ENCODE results near the gene SUB1. TPM values are rescaled to one million over a fixed set of nuclear protein-coding genes. Genes with fewer than 3 reads are reported as not detected.
"Not testable (repeated sequence)": the region's sequence is repeated elsewhere in the genome, so short reads cannot be mapped to it uniquely, and the experiment has no call there.

The SUB1 gene
- polyA plus RNA-seq, 3 donors, result 253 to 301 (median 282) TPM

DNA sequence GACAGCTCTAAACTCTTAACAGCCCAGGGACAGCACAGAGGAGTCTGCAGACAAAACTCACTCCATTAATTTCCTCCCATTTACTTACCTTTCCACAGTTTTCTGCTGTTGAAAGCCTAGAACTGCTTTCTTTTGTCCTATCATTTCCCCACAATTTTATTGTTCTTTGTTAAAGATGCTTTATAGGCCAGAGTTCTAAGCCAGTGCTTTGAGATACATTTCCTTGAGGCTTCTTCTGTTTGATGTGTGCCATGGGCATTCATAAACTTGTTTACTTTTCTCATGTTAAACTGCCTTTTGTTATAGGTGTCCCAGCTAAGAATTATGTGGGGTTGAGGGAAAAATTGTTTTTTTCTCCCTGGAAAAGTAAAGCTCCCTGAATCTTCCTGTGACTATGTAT lies 25.9 kb upstream of the SUB1 start:
- DNase-seq, result no peak

DNA sequence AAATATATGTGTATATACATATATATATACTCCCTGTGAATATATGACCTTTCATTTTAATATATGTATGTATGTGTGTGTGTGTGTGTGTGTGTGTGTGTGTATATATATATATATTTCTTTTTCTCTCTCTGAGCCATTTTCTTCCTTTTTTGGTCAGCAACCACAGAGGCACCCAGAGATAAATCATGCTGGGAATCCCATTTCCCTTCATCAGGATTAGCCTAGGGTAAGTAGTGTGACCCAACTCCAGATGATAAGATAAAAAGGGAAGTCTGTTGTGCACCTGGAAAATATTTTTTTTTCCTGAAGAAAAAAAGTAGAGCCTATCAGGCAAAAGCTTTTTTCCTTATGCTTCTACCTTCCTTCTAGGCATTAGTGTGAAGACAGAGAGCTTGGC lies 25.4 kb upstream of the SUB1 start:
- no peak for DNase-seq

DNA sequence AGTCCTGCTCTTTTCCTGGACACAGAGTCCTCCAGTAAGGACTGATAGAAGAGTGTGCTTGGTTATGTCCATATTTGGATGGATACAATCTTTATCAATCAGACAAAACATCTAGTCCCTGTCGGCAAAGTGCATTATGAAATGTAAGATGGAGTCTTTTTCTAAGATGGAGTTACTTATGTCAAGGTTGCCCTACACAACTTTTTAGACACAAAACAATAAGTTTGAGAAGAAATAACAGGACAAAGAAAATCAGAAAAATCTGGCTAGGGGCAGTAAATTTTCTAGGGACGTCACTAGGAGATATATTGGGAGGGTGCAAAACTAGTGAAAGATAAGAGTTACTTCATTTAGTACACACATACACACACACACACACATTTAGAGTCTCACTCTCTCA lies 23.3 kb upstream of the SUB1 start:
- no peak for DNase-seq

DNA sequence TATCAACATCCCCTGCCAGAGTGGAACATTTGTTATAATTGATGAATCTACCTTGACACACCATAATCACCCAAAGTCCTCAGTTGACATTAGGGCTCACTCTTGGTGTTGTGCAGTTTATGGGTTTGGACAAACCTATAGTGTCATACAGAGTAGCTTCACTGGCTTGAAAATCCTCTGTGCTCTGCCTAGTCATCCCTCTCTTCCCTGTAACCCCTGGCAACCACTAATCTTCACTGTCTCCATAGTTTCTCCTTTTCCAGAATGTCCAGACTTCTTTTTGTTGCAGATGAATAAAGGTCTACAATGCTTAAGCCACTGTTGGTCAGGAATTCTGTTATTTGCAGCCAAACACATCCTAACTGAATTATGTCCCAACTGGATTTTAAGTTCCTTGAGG lies 22.5 kb upstream of the SUB1 start:
- DNase-seq, result no peak

DNA sequence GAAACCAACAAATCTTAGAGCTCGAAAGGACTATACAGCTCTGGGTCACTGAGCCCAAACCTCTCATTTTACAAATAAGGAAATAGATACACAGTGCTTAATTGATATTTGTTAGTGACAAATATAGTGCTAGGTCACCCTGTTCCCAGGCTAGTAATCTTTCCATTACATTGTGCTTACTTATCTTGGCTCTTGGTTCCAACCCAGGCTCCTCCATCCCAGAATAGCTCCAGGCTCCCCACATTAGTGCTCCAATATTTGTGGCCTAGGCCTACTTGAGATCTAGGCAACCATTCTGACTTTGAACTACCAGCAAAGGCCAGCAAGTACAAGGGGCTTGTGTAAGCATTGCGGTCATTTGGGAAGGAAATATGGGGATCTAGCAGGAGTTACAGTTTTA lies 21.7 kb upstream of the SUB1 start:
- no peak for DNase-seq

DNA sequence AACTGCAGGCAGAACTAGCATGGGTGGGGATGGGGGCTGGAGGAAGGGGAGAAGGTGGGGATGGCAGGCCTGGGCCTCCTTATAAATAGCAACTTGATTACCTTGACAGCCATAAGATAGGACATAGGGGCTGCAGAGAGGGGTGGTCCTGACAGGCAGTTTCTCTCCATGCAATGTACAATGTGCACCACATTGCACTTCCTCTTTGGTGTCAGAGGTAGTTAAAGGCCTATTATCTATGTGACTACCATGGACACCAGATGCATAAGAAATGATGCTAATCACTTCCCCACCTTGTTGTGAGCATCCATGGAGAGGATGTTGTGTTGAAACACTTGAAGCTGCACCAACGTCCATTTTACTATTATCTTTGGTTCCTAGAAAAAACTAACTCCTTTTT lies 20.2 kb upstream of the SUB1 start:
- no peak for DNase-seq

DNA sequence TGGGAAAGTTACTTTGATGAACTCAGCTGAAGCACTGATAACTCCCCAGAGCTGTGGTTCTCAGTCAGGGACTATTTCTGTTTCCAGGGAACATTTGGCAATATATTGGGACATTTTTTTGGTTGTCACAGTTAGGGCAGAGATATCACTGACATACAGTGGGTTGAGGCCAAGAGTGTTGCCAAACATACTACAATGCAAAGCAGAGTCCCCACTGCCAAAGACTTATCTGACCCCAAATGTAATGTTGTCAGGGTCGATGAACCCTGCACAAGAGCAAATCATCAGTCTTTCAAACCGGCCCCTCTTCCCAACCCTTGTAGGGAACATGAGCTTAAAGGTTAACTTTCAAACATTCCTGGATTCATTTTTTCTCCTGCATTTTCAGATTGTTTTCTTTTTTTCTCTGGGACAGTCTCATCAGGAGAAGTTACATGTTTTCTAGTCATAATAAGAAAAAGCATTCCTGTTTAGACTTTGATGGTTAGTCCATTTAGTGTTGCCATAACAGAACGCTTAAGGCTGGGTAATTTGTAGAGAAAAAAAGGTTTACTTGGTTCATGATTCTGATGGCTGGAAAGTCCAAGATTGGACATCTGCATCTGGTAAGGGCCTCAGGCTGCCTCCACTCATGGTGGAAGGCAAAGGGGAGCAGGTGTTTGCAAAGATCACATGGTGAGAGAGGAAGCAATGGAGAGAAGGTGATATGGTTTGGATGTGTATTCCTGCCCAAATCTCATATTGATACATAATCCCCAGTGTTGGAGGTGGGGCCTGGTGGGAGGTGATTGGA lies 18.8 kb upstream of the SUB1 start:
- DNase-seq, result no peak

DNA sequence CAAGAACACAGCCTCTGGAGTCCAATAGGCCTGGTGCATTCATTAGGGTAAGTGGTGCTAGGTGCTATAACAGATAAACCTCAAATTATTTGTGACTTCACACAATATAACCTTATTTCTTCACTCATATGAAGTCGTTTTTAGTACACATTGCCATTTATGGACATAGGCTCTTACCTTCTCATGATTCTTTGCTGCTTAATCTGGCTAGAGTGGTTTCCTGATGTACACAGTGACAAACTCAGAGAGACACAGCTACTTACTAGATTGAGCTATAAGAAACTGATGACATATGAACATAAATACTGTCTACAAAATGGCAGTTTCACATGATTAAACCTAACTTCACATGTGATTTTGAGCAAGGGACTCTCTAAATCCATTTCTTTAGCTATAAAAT lies 14.2 kb upstream of the SUB1 start:
- no peak for DNase-seq

DNA sequence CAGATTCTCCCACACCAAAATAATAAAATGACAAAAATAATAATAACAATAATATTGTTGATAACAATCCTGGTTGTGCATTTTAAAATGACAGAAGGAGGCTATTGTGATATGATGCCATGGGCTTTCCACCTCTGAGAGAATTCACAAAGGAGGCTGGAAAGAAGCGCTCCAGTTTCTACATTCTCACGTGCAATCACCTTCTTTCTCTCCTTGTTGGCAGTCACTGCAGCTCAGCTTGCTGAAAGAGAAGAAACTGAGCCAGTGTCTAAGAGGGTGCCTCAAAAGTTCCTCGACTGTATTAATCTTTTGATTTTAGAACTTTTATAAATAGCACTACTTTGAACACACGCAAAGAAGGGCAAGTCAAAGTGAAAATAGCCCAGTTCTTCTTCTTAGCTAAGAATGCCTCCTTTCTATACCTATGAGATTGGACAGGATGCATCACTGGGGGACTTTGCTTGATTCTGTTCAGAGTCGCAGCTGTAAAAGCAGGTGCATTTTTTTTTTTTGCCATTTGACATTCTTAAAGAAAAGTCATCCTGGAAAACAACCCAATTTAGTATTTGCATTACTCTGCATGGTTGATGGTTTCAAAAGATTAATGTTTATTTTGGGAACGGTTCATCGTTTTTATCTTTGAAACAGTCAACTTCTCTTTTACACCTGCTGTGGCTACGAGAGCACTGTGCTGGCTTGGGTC lies 12.4 kb upstream of the SUB1 start:
- DNase-seq, result no peak

DNA sequence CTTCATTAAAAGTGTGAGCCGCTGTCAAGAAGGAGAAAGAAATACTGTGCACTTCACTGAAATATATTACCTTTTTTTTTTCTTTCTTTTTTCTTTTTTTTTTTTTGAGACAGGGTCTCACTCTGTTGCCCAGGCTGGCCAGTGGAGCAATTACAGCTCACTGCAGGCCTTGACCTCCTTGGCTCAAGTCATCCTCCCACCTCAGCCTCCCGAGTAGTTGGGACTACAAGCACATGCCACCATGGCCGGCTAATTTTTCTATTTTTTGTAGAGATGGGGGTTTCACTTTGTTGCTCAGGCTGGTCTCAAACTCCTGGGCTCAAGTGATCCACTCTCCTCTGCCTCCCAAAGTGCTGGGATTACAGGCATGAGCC lies 11.9 kb upstream of the SUB1 start:
- DNase-seq, result not testable (repeated sequence)

DNA sequence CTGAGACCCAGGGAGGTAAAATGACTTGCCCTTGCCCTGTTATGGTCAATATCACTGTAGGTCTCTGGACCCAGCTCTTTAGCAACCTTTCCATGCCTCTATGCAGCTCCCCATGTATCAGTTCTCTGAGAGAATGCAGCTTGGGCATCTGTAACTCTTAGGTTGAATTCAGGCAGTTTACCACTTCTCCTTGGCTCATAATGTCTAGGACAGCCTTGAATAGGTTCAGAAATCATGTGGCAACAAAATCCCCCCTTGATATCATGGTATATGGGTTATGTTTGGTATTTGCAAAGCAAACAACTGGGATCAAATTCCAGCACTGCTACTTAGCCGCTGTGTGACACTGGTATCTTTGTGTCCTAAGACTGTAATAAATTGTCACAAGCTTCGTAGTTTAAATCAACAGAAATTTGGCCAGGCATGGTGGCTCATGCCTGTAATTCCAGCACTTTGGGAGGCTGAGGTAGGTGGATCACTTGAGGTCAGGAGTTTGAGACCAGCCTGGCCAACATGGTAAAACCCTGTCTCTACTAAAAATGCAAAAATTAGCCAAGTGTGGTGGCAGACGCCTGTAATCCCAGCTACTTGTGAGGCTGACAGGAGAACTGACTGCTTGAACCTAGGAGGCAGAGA lies 10.7 kb upstream of the SUB1 start:
- no peak for DNase-seq

DNA sequence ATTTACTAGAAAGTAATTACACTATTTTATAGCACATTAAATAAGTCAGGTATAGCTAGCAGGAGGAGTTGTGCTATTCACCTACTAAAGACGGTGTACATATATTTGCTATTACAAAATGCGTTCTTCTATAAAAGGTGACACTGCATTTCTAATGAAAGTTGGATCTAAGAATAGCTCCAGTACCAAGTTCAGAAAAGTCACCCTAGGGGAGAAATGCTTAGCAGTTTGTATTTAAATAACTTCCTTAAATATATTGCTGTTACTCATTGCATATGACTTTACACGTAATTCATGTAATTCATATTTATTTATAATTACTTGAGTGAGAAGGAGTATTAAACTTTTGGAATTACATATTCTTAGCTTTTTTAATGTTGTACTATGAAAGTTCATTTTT lies 7.0 kb upstream of the SUB1 start:
- no peak for DNase-seq

DNA sequence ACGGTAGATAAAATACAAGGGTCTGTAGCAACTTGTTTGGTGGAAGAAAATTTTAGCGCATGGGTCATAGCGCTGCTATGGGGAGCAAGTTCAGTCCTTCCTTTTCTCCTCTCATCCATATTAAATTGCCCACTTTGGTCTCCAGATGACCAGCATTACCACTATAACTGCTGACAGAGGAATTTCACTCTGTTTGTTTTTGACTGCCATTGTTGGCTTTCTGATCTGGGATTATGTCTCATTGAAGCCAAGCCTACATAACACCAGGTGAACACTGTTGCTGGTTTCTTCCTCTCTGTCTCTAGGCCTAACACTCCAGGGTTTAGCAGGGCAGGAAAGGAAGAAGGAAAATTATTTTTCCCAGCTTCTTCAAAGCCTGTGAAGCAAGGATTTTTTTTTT lies 6.6 kb upstream of the SUB1 start:
- no peak for DNase-seq

DNA sequence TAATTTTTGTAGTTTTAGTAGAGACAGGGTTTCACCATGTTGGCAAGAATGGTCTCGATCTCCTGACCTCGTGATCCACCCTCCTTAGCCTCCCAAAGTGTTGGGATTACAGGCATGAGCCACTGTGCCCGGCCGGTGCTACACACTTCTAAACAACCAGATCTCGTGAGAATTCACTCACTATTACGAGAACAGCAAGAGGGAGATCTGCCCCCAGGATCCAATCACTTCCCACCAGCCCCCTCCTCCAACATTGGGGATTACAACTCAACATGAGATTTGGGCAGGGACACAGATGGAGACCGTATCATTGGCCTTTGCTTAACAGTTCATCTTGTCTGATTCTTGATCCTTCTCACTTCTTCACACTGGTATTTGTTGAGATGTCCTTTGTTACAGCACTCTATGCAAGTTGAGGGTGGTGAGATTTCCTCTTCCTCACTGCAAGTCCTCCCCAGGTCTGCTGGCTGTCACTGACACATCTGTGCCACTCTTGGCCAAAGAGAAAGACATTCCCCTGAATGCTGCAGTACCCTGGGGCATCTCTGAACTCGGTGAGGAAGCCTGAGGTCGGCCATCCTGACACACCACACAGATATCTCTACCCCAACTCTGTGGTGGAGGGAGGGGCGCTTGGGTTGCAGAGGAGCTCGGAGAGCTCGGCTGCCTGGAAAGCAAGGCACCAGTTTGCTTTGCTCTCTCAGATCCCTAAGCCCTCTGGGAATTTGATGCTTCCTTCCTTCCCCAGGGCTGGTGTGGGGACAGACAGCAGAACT lies 4.2 kb upstream of the SUB1 start:
- DNase-seq, result no peak

DNA sequence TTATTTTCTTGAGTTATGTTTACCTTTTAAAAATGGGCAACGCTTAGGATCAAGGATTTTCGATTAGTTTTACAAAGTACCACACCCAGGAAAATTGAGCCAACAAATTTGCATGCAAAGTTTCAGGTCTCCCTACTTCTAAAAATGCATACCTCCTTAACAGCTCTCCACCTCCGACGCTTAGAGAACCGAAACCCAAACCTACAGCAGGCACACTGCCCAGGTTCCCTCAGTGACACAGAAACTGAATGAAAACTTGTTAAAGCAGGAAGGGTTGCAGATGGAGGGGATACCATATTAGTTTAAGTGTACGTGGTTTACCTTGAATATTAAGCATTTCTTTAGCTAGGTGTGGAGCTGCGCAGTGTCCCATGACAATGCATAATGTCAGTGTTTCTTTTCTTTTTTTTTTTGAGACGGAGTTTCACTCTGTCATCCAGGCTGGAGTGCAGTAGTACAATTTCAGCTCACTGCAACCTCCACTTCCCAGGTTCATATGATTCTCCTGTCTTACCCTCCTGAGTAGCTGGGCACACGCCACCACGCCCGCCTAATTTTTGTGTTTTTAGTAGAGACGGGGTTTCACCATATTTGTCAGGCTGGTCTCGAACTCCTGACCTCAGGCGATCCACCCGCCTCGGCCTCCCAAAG lies 1.6 kb upstream of the SUB1 start:
- no peak for DNase-seq

DNA sequence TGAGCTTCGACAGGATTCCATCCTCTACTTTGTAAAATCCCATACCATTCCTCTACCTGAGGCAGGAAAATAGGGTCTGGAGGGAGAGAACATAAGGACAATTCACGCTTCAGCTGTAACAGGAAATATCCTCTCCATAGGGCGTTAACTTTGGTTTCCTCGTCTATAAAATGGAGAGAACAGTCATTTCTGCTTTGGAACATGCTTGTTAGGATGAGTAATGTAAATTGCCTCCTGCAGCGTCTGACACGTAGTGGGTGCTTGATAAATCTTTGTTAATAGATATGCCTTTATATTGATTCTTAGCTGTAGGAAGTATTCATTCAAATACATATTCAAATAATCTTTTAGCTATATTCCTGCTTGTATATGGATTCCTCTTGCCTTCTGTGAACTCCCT lies 711 bp upstream of the SUB1 start:
- no peak for DNase-seq

DNA sequence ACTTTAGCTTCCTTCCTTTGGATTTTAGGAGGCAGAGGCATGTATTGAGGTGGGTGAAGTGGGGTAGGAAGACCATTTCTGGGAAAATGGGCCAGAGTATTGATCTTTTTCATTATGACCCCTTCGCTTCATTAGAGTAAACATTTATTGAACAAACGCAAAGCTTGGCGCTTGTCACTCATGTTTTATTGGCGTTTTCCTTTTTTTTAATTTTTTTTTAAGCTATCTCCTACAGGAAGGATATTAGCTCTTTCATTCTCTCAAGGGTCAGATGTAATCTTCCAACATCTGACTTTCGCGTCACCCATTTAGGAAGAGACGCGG lies 273 bp upstream of the SUB1 start:
- no peak for DNase-seq

DNA sequence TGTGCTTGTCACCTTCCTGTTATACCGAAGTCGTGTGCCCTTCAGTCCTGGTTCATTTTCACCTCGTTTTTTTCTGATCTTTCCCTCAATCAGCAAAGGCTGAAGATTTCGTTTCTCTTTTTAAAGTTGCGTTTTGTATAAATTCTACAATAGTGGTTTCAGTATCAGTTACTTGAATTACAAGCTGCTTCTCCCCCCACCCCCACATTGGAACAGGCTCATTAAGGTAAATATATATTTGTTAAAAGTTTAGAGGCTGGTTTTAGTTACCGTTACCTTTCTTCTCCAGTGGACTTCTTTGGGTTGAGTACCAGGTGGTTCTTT lies 881 bp downstream of the SUB1 start:
- no peak for DNase-seq

DNA sequence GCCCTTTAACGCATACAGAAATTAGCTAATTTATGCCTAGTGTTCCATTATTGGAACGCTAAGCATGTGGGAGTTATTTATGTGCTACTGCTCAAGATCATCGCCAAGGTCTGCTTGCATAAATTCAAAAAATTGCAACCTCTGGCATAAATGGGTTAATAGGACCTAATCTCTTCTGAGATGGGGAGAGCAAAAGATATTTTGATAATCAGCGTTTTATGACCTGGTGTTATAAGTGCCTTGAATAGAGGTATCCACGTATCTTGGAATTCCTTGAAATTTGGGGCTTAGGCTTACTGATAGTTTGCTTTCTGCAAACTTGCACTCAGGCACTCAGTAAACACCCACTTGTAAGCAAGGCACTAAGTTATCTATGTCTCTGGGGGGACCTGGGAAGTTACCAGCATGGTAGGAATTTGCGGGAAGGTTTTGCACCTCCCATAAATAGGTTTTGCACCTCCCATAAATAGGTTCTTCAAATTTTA lies 1.8 kb downstream of the SUB1 start:
- no peak for DNase-seq

DNA sequence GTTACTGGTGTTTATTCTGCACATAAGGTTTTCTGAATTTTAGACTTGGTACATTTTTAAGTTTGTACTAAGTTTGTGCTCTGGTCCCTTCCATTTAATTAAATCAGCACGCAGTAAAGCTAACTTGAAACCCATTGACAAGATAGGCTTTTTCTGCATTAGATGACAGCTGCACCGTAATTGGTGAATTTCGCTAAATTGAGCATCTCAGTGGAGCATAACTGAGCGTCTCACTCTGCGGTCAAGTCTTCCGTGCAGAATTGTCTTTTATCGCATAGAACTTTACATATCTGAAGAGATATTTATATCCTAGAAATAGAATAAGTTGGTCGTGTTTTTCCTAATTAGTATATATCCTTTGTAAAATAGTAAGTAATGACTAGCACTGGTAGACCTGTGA lies 4.1 kb downstream of the SUB1 start:
- no peak for DNase-seq

DNA sequence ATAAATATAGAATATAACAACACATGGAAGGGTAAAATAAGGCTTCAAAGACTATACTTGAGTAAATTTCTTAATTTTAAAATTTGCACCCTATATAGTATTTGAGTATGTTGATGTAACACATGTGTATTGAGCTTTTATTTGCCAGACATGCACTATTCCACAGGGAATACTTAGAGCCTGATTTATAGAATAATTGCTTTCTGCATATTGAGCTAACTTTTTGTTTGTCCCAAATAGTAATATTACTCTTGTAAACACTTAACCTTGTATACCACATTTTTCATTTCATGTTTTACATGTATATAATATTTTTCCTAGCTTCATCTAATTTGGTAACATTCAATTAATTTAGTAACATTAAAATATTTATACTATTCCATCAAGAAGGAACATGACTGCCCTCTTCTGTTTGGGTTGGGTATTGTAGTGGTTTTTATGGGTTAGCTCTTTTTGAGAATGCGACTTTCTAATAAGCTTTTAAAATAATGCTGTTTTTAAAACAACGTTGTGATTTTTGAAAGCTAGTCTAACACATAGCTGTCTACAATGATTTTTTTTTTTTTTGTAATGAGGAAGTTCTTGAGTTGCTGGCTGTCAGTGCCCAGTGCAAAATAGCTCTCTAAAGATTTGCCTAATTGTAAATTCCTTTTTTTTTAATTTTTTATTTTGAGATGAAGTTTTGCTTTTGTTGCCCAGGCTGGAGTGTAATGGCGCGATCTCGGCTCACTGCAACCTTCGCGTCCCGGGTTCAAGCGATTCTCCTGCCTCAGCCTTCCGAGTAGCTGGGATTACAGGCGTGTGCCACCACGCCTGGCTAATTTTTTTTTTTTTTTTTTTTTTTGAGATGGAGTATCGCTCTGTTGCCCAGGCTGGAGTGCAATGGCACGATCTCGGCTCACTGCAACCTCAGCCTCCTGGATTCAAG lies 4.8 kb downstream of the SUB1 start:
- peak; percentile 51 for DNase-seq

Data from renal pelvis (tissue), 4 donors.